Retina (tissue), 1 donor: Measurements from ENCODE around the gene GRB10.

Source experiments
- DNase-seq: peaks from one replicate; pipeline ENCODE4 v3.0.0-alpha.2; 2016

The GRB10 gene

GRCh38 chr7:50803359-50804337 is 21.0 kb upstream of the GRB10 start:
- no peak for DNase-seq

GRCh38 chr7:50801907-50802306 is 19.2 kb upstream of the GRB10 start:
- no peak for DNase-seq

- no peak for DNase-seq
Observed at GRCh38 chr7:50799873-50800272, 17.2 kb upstream of the GRB10 start.

- no peak for DNase-seq
Observed at GRCh38 chr7:50798126-50798525, 15.4 kb upstream of the GRB10 start.

- no peak for DNase-seq
Observed at GRCh38 chr7:50795831-50796230, 13.1 kb upstream of the GRB10 start.

- DNase-seq: no peak
Observed at GRCh38 chr7:50795253-50795652, 12.6 kb upstream of the GRB10 start.

- DNase-seq: no peak
Observed at GRCh38 chr7:50793947-50794570, 11.4 kb upstream of the GRB10 start.

- DNase-seq: peak; percentile 66
Observed at GRCh38 chr7:50793120-50793946, 10.6 kb upstream of the GRB10 start.

- no peak for DNase-seq
Observed at GRCh38 chr7:50792342-50793119, 9.8 kb upstream of the GRB10 start.

- no peak for DNase-seq
Observed at GRCh38 chr7:50791938-50792341, 9.2 kb upstream of the GRB10 start.

- no peak for DNase-seq
Observed at GRCh38 chr7:50791363-50791937, 8.8 kb upstream of the GRB10 start.

- DNase-seq: no peak
Observed at GRCh38 chr7:50790381-50790780, 7.7 kb upstream of the GRB10 start.

- DNase-seq: no peak
Observed at GRCh38 chr7:50788382-50788781, 5.7 kb upstream of the GRB10 start.

GRCh38 chr7:50787825-50788224 is 5.1 kb upstream of the GRB10 start:
- DNase-seq: no peak

GRCh38 chr7:50785346-50785745 is 2.6 kb upstream of the GRB10 start:
- no peak for DNase-seq

- no peak for DNase-seq
Observed at GRCh38 chr7:50783801-50784507, 1.3 kb upstream of the GRB10 start.

- DNase-seq: no peak
Observed at GRCh38 chr7:50783303-50783702, 607 bp upstream of the GRB10 start.

- peak; percentile 51 for DNase-seq
Observed at GRCh38 chr7:50781381-50782293, 1.1 kb downstream of the GRB10 start.

GRCh38 chr7:50780436-50780835 is 2.3 kb downstream of the GRB10 start:
- DNase-seq: no peak

- no peak for DNase-seq
Observed at GRCh38 chr7:50779427-50779826, 3.3 kb downstream of the GRB10 start.
